HG03432 (cell line): ENCODE measurements around the gene FARP2.
"Not testable (repeated sequence)": the region's sequence is repeated elsewhere in the genome, so short reads cannot be mapped to it uniquely, and the experiment has no call there.

Experiments used
- ATAC-seq: cut with Tn5 transposase; IDR thresholded peaks from one replicate; pipeline ENCODE4 v1.9.1; 2021; ENCODE audit warnings: mild to moderate bottlenecking, moderate library complexity; ENCODE audit not compliant: unreplicated experiment

FARP2 gene

DNA sequence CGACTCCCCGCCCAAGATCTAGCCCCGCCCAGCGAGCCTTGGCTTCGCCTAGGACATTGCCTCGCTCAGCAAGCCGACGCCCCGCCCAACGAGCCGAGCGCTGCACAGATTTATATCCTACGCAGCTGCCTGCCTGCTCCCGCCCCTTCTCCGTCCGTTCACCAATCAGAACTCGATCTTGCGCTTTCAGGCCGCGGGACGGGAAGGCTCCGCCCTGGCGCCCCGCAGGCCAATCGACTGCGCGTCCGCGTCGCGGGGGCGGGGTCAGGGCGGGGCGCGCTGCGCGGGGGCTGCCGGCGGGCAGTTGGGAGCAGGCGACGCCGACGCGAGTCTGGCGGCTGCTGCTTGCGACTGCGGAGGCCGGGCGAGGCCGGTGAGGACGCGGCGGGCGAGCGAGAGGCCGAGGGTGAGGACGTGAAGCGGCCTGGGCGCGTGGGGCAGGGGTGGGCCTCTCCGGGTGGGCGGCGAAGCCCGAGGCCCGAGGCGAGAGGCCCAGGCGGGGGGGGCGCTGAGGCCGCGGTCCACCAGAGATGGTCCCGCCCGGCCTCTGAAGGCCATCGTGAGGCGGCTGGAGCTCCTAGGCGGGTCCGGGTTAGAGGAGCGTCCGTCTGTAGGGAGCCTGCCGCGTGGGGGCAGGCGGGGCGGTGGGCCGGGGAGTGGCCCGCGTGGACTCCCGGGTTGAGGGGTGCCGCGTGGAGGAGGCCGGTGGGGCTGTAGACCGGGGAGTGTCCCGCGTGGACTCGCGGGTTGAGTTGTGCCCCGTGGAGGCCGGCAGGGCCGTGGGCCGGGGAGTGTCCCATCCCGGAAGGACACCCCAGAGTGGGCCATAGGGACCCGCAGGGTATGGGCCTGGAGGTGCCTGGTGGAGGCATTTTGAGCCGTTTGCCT lies at the start of gene FARP2:
Gene FARP2, plus strand, starts transcription at position 303 of the 888 bp plus-strand sequence. CDS start 16,823 bp downstream, outside the sequence.
- ATAC-seq: peak; percentile 87

- no peak for ATAC-seq
Measured at GRCh38 chr2:241307055-241307454, 49.0 kb upstream of the FARP2 start.

DNA sequence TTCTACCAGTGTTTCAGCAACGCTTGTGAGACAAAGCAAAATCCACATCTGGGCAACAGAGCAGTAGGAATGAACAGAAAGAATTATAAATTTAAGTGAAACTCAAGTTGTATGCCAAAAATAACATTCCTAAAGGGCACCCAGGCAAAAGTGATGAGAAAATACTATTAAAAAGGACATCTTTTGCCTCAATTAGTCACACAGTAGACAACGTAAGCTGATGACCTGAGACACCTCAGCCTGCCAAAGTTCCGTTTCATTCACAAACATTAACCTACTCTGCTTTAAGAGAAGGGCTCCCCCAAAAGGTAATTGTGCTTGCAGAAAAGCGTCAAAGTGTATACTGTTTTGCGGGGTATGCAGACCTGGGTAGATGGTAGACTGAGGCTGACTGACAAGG lies 47.8 kb upstream of the FARP2 start:
- no peak for ATAC-seq

- ATAC-seq: no peak
Measured at GRCh38 chr2:241308832-241309500, 47.1 kb upstream of the FARP2 start.

GRCh38 chr2:241309684-241310117 lies 46.4 kb upstream of the FARP2 start:
- peak; percentile 45 for ATAC-seq

- no peak for ATAC-seq
Measured at GRCh38 chr2:241310917-241311566, 45.0 kb upstream of the FARP2 start.

DNA sequence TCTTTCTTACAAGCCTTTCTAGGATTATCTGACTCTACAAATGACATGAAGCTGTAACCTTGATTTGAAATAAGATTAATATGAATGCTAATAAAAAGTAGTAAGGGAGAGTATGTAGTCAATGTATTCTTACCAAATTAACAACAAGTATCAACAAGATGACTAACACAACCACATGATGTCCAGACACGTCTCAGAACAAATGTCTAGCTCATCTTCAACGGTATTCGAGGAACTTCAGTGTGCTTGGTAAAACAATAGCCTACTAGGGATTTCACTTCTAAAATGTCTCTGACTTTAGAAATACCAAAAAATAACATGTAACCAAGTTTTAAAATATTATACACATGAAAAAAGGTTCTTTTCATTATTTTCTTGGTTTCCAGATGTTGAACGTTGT lies 44.0 kb upstream of the FARP2 start:
- no peak for ATAC-seq

- no peak for ATAC-seq
Measured at GRCh38 chr2:241313543-241314095, 42.5 kb upstream of the FARP2 start.

- ATAC-seq: no peak
Measured at GRCh38 chr2:241314226-241315092, 41.6 kb upstream of the FARP2 start.

DNA sequence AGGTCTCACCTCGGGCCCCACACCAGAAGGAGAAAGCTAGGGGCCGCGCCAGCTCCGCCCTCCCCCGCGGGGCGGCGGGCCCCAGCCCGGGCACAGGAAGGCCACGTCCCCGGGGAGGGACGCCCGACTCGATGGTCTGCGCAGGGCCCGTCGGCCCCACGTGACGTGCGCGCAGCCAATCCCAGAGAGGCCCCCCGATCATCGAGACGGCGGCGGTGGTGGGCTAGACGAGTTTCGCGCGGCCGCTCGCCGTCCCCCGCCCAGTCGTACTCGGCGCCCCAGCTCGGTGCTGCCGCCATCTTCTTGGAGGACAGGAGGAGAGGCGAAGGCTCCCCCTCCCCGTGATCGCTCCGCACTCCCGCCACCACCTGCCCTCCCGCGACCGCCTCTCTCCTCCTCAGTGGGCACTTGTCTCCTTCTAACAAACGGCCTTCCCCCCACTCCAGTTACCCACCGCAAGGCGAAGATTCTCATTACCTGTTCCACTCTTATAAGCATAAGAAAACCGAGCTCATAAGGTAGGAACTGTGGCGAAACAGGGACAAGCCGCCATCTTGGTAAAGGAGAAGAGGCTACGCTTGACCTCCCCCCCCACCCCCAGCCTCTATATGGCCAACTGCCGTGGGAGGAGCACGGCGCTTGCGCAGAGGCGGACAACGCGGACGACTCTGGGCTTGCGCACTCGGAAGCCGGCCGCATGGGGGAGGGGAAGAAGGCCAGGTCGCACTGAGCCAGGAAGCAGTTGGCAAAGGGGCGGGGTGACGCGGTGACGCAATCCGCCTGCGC lies 40.8 kb upstream of the FARP2 start, which contains the start of gene HDLBP:
Gene HDLBP, minus strand, starts transcription at position 580 of the 786 bp plus-strand sequence. CDS start 48,803 bp downstream, outside the sequence.
- peak; percentile 79 for ATAC-seq

GRCh38 chr2:241315879-241316631 lies 40.0 kb upstream of the FARP2 start, which contains the start of gene SEPTIN2:
Gene SEPTIN2, plus strand, starts transcription at chr2:241315925. Its CDS starts 8,308 bp downstream, at chr2:241324233.
- ATAC-seq: peak; percentile 41

DNA sequence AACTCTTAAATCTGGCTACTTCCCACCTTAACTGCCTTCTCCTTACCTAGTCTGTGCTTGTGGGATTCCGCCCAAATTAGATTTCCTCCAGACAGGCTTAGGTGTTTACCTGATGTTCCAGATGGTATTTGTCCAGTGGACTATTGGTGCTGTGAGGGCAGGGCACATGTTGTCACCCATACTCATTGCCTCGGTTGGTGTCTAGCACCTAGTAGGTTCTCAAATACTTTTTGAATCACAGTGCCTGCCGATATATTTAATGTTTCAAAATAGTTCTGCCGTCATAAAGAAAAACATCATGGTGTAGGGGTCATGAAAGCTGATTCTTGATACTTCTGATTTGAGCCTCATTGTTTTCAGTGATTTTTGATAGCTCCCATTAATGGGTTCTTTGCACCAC lies 39.3 kb upstream of the FARP2 start:
- no peak for ATAC-seq

DNA sequence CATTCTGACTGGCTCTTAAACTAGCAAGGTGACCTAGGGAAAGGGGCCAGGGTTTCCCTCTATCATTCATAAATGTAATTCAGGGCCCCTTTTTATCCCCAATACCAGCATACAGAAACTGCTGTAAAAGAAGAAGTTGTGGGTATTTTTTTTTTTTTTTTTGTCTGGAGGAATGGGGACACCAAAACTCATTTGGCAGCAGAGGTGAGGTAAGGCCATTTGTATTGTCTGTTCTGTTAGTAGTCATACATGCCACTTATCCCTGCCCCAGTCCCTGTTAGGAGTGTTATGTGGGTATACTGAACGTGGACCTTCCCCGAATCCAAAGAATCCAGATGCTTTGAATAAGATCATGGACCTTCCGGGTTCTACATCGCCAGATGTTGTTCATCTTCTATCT lies 38.7 kb upstream of the FARP2 start:
- ATAC-seq: no peak

DNA sequence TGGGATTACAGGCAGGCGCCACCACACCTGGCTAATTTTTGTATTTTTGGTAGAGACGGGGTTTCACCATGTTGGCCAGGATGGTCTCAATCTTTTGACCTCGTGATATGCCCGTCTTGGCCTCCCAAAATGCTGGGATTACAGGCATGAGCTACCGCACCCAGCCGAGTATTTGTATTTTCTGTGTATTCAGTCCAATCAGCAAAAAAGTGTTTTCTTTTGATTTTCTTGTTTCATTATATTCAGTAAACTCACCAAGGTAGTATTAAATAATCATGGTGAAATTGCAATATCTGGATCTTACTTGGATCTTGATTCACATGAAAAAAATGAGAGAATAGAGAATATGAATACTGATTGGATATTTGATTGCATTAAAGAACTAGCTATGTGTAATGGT lies 37.3 kb upstream of the FARP2 start:
- ATAC-seq: not testable (repeated sequence)

DNA sequence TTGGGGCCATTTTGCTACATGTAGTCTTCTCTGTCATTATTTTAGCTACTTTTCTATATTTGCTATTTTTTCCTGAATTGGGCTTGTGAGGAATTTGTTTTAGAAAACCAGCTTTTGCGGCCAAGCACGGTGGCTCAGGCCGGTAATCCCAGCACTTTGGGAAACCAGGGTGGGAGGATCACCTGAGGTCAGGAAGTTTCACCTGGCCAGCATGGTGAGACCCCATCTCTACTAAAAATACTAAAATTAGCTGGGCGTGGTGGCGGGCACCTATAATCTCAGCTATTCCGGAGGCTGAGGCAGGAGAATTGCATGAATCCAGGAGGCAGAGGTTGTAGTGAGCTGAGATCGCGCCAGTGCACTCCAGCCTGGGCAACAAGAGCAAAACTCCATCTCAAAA lies 35.7 kb upstream of the FARP2 start:
- no peak for ATAC-seq

DNA sequence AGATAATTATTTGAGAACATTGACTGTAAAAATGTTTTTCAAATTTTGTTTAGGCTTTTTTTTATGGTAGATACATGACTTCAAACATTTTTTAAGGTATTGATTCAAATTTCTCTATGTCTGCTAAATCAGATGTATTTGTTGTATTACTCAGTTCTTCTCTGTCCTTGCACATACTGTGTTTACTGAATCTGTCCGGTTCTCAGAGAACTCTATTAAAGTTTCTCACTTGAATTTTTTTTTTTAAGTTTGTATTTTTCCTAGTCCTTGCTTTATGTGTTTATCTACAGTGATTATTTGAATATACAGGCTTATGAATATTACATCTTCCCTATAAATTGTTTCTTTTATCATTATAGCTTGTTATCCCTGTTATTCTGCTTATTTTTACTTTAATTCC lies 35.1 kb upstream of the FARP2 start:
- ATAC-seq: no peak

GRCh38 chr2:241321886-241322285 lies 34.2 kb upstream of the FARP2 start:
- no peak for ATAC-seq

GRCh38 chr2:241323778-241324177 lies 32.3 kb upstream of the FARP2 start:
- no peak for ATAC-seq

DNA sequence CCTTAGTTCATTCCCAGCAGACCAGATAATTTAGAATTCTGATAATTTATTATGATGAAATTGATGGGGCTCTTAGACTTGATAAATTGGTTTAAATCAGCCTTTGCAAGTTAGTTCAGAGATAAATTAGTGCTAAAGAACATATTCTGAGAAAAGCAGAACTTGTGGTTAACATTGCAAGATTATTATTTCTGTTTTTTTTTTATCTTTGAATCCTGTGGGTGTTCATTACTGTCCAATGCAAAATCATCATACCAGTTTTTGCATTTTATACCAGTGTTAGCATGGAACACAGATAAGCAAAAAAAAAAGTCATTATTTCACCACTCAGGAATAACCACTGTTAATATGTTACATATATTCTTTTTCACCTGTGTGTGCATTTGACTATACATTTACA lies 31.3 kb upstream of the FARP2 start:
- no peak for ATAC-seq
